Stimulated activated CD8-positive, alpha-beta memory T cell treated with anti-CD3 and anti-CD28 coated beads, Interleukin-4, amount 100 ng/mL, for 4 hours (primary cell): ENCODE data around the gene SELENOP.
"Not testable (repeated sequence)": the region's sequence is repeated elsewhere in the genome, so short reads cannot be mapped to it uniquely, and the experiment has no call there.

ENCODE experiments used
- DNase-seq, 2 donors: peaks; one replicate each; pipeline ENCODE4 v3.0.0-alpha.2; 2020; ENCODE audit warnings: low read depth in 2 of 2, low spot score in 1 of 2

SELENOP gene

GRCh38 chr5:42826757-42827515 lies 15.2 kb upstream of the SELENOP start:
- DNase-seq, result no peak

GRCh38 chr5:42825422-42826148 lies 13.9 kb upstream of the SELENOP start:
- no peak for DNase-seq

- DNase-seq, result no peak
These were observed 12.8 kb upstream of the SELENOP start for GRCh38 chr5:42824347-42824976.

GRCh38 chr5:42822548-42822947 lies 10.9 kb upstream of the SELENOP start:
- no peak for DNase-seq

- DNase-seq, result no peak
These were observed 8.1 kb upstream of the SELENOP start for GRCh38 chr5:42819745-42820144.

GRCh38 chr5:42816546-42816945 lies 4.9 kb upstream of the SELENOP start:
- DNase-seq, result not testable (repeated sequence)

- no peak for DNase-seq
These were observed 1.8 kb upstream of the SELENOP start for GRCh38 chr5:42813533-42813932.

GRCh38 chr5:42812620-42813019 lies 928 bp upstream of the SELENOP start:
- no peak for DNase-seq

- no peak for DNase-seq
These were observed 680 bp downstream of the SELENOP start for GRCh38 chr5:42810834-42811590.

- no peak for DNase-seq
These were observed 2.6 kb downstream of the SELENOP start for GRCh38 chr5:42808888-42809611.

- no peak for DNase-seq
These were observed 3.8 kb downstream of the SELENOP start for GRCh38 chr5:42807722-42808447.

- no peak for DNase-seq
These were observed 4.9 kb downstream of the SELENOP start for GRCh38 chr5:42806701-42807262.

GRCh38 chr5:42806004-42806700 lies 5.5 kb downstream of the SELENOP start:
- no peak for DNase-seq

- no peak for DNase-seq
These were observed 6.9 kb downstream of the SELENOP start for GRCh38 chr5:42804717-42805339.

- no peak for DNase-seq
These were observed 10.1 kb downstream of the SELENOP start for GRCh38 chr5:42801516-42802166.

- DNase-seq, result no peak
These were observed 10.9 kb downstream of the SELENOP start for GRCh38 chr5:42800748-42801330.

- DNase-seq, result no peak
These were observed 12.0 kb downstream of the SELENOP start for GRCh38 chr5:42799668-42800114.

- DNase-seq, result no peak
These were observed 12.5 kb downstream of the SELENOP start for GRCh38 chr5:42799241-42799608.
